T47D (cell line): ENCODE measurements around the gene AMOTL2.
A peak's percentile ranks its signal among the peaks of the same experiment; 100 is the strongest.

Experiments used
- DNase-seq, 2 experiments: peaks; one replicate each; pipeline versions ENCODE4 v3.0.0 to v3.0.0-alpha.2; 2011 to 2012; ENCODE audit warnings: low read depth in 1 of 2, low spot score in 1 of 2
- JUND ChIP-seq: IDR thresholded peaks from 2 replicates; pipeline ENCODE4 v1.6.1; 2012; ENCODE audit warnings: low read depth
- in situ Hi-C: cut with HindIII; loops from 2 replicates; pipeline ENCODE4 v1.10.0; 2016; ENCODE audit warnings: low sequenced_read_pairs, low pct_unique_long_range_greater_than_20kb

Gene AMOTL2

DNA sequence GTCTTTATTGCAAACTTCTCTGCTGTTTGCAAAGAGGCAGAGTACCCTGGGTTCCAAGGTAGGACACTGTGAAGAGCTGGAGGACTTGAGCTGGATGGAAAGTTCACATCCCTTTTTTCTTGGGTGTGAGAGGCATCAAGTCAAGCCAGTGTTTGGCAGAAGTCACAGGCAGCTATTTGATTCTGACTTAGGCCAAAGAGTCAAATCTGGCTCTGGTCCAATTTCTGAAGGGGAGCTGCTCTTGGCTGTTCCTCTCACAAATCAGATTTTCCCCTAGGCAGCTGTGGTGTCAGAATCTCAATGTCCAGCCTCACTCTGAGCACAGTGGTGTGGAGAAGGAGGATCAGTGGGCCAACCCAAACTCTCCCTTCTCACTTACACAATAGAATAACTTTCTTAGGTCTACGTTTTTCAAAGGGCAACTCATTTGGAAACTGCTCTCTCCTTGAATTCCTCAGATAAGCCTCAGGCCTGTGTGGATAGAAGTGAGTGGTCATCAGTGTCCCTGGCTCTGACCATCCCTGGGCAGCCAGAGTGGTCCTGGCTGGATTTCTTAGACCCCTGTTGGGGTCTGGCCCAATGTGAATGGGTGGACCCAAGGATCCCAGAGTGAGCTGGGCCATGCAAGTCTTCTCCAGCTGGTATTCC lies 18.2 kb upstream of the AMOTL2 start:
- TF ChIP-seq JUND, result no peak
- peak in 1 of 2 experiments; percentile 54 for DNase-seq
- in situ Hi-C loops, result no loop called here

DNA sequence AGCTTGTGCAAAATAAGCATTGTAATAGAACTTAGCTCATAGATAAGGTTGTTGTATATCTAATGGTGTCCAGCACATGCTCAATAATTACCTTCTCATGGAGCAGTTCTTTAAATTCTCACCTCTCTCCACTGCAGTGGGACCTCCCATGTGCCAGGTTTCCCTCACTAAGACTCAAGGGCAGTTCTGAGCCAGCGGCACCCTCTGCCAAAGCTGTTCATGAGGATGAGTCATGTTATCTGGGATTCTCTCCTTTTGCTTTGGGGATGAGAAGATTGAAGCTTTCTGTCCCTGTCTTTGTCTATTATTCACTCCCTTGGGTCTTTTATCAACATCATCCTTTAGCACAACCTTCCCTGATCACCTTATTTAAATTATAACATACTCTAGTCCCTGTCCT lies 15.6 kb upstream of the AMOTL2 start:
- in situ Hi-C loops, result no loop called here
- DNase-seq, result no peak
- TF ChIP-seq JUND, result no peak

DNA sequence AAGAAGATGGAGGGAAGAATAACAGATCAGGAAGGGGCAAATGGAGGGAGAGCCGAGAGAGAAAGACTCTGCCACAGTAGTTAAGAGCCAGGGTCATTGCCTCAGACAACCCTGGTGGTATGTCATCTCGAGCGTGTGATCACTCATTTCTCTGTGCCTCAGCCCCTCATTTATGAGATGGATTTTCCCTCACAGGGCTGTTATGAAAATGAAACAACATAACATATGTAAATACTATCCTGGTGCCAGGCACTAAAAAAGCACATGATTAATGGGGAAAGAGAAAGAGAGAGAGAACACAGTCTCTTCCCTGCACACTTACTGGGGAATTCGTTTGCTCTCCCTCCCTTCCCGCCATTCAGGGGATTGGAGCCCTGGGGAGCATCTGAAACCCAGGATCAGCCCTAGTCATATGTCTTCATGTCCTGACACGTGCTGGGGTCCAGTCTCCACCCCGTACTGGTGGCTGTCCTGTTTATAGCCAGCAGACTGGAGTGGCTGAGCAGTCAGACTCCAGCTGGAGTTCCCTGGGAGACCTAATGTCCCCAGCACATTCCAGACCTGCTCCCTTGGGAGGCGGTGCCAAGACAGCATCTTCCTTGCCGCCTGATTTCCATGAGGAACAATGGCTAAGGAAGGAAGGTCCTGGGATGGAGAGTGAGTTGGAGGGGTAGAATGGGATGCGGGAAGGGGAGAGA lies 14.7 kb upstream of the AMOTL2 start:
- in situ Hi-C loops, result no loop called here
- DNase-seq, result no peak
- no peak for TF ChIP-seq JUND

DNA sequence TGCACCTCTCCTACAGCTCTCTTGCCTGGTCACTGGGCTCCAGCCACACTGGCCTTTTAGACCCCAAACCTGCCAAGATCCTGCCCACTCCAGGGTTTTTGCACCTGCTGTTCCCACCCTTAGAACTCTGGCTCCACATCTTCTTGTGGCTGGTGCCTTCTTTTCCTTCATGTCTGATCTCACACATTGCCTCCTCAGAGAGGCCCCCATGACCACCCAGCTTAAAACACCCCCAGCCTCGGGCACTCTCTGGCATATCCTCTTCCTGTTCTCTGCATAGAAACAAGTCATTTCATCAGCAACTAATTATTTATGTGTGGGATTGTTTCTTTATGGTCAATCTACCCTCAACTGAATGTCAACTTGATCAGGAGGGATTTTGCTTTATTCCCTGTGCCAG lies 14.0 kb upstream of the AMOTL2 start:
- DNase-seq, result no peak
- in situ Hi-C loops, result no loop called here
- TF ChIP-seq JUND, result no peak

DNA sequence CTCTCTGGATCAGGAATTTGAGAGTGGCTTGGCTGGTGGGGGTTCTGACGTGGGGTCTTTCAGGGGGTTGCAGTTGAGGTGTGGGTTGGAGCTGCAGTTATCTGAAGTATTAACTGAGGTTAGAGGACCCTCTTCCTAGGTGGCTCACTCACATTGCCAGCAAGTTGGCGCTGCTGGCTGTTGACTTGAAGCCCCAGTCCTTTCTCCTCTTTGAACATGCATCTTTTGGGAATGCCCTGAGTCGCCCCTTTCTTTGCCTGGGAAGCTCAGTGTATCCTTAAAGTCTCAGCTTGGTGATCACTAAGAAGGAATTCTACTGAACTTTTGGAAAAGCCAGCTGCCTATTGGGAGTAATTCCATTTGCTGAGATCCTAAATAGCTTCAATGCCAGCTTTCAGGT lies 13.0 kb upstream of the AMOTL2 start:
- DNase-seq, result no peak
- TF ChIP-seq JUND, result no peak
- in situ Hi-C loops, result no loop called here

DNA sequence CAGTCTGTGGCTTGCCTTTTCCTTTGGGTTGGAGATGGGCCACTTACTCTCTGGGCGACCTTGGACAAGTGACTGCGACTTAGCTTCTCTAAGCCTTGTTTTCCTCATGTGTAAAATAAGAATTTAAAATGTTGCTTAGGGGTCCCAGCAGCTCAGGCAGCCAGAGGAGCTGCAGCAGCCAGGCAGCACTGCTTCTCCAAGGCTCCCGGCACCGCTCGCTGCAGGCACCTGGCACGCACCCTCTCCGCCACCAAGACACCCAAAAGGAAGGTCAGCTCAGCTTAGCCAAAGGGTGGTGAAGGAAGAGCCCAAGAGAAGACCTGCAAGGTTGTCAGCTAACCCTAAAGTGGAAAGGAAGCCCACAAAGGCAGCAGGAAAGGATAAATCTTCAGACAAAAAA lies 10.7 kb upstream of the AMOTL2 start:
- no peak for DNase-seq
- in situ Hi-C loops, result no loop called here
- TF ChIP-seq JUND, result no peak

DNA sequence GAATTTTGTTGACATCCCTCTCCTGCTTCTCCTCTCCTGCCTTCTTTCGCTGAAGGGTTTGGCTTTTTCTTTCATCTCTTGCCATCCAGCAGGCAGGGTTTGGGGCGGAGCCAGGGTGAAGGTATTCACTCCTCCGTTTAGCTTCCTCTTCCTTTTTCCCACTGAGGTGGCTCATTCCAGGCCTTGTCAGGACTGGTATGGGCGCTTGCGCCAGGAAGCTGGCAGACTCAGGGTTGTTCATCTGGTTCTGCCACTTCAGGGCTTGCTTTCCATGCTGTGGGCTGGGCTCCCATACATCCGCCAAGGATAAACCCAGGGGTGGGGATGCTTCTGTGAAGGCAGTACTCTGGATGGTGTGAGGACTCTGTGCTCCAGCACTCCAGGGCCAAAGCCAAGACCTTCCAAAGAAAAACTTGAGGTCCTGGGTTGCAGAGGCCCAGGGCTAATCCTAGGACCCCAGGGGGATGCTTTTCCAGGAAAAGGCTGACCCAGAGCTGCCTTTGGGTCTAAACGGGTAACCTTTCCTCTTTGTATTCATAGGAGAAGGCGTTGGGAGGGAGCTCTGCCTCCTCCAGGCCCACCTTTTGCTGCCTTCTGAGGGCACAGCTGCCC lies 7.7 kb upstream of the AMOTL2 start:
- in situ Hi-C loops, result no loop called here
- DNase-seq, result peak; percentile 85 to 99
- peak; percentile 33; the same call in 1 of the 2 replicates for TF ChIP-seq JUND

DNA sequence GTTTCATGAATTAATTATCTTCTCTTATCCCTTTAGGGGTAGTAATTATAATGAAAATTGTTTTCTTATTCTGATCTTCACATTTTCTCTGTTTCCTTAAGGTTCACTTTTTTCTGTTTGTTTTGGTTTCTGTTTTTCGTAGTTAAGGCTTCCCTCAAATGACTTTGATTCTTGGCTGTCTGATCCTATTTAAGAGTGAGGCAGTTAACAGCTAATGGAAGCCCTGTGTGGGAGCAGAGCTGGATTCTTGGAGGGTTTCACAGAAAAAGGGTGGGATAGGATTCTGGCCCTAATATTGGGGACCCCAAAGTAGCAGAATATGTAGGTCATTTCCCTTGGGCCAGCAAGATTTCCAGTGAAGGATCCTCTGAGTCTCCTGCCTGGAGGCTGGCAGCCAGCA lies 6.8 kb upstream of the AMOTL2 start:
- DNase-seq, result no peak
- in situ Hi-C loops, result no loop called here
- no peak for TF ChIP-seq JUND

DNA sequence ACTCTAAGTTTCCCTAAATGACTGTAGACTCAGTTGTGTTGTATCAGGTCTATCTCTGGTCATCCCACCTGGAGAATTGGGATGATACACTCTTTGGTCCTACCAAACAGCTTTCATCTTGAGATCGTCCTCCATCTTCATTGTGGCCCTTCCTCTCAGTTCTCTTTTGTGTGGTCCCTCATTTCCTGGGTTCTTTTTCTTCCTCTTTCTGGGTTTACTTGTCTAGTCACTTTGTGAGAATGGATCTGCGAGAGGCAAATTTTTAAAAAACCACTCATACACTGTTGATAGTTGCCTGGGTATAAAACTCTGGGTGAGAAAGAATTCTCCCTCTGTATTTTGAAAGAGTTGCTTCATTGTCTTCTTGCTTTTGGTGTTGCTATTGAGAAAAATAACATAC lies 6.0 kb upstream of the AMOTL2 start:
- TF ChIP-seq JUND, result no peak
- no peak for DNase-seq
- in situ Hi-C loops, result no loop called here

DNA sequence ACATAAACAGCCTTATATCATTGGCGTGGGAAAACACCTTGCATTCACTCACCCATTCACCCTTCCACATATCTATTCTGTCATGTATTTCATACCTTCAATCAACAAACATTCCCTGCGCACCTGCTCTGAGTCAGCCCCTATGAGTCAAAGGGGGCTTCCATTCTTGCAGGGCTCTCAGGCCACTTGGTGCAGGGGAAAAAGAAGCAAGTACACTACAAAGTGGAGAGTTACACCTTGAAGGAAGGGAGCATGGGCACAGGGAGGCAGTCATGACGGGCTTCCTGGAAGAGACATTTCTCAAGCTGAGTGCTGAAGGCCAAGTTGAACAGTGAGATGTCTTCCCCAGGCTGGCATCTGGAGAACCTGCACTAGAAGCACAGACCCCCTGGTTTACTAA lies 4.6 kb upstream of the AMOTL2 start:
- in situ Hi-C loops, result no loop called here
- no peak for DNase-seq
- TF ChIP-seq JUND, result no peak

DNA sequence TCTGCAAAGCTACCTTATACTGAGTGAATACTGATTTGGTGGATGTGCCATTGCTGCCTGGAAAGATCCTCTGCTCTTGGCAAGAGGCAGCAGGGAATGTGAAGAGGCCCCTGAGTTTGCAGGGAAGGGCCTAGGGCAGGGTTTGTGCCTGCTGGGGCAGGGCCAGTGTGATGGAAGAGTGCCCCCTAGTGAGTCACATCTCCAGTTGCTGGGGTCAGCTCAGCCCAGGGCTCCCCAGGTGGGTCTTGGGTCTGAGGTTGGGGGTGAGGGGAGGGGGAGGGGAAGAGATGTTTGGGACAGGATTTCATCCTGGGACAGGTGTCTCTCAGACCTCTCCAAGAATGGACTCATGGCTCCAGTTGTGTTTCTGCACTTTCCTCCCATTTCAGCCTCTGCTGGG lies 4.1 kb upstream of the AMOTL2 start:
- no peak for TF ChIP-seq JUND
- peak in 1 of 2 experiments; percentile 55 for DNase-seq
- in situ Hi-C loops, result no loop called here

DNA sequence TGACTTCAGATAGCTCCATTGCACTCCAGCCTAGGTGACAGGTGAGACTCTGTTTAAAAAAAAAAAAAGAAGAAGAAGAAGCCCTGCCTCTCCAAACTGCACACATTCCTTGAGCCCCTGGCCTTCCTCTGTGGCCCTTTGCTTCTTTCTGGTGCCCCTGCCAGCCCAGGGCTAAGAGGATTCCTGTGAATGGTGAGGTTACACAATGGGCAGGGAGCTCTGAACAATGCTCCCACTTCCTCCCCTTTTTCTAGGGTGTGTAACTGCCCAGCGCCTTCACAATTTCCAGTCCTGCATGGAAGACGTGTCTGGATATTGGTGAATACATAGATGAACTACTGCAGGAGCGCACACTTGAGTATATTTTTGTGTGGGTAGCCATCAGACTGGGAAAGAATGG lies 3.6 kb upstream of the AMOTL2 start:
- in situ Hi-C loops, result no loop called here
- DNase-seq, result no peak
- no peak for TF ChIP-seq JUND

DNA sequence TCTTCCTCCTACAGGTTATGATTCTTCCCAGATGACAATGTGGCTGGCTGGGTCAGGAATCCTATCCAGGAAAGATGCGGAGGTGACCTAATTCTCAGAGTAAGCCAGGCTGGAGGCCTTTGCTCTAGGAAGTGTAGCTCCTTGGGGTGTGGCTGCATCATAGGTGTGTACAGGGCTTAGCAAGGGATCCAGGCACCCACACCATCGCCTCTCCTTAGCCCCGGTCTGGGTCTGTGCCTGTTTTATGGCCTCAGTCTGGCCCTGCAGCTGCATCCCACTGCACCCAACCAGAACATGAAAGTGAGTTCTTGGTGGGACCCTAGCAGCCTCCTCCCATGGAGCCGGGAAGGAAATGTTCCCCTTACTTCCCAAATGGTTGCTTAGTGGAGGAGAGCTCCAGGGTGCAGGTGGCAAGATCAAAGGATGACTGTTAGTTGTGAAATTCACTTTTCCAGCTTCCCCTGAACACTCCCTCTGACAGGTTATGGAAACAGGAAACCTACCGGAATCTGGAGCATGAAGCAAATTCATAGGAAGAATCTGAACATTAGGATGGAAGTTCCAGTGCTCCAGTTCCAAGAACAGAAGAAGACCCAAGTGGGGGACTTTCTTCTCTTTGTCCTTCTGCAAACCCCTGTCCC lies 2.7 kb upstream of the AMOTL2 start:
- DNase-seq, result no peak
- no peak for TF ChIP-seq JUND
- in situ Hi-C loops, result no loop called here
